Activated gamma-delta T cell treated with Interleukin-2 at 50 U/mL for 16 hours (primary cell): Measurements from ENCODE around the gene NPY2R.

Experiments
- DNase-seq: peaks from one replicate; pipeline ENCODE4 v3.0.0-alpha.2; 2020

NPY2R gene

DNA sequence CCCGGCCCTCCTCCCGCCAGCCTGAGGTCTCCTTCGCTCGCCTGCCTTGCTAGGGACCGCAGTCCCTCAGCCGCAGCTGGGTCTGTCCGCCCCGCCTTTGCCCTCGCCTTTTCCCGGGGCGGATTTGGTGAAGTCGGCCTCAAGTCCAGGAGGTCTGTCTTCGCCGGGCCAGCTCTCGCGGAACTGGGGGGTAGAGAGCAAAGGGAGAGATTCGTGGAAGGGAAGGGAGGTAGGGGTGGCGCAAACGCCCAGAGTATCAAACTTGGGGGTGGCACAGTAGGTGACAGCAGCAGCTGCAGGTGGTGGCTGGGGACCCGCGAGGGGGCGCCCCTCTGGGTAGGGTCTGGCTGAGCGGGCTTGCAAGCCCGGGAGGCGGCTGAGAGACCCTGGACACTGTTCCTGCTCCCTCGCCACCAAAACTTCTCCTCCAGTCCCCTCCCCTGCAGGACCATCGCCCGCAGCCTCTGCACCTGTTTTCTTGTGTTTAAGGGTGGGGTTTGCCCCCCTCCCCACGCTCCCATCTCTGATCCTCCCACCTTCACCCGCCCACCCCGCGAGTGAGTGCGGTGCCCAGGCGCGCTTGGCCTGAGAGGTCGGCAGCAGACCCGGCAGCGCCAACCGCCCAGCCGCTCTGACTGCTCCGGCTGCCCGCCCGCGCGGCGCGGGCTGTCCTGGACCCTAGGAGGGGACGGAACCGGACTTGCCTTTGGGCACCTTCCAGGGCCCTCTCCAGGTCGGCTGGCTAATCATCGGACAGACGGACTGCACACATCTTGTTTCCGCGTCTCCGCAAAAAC lies at the start of gene NPY2R:
TSS of gene NPY2R (plus strand) at position 379 of the 797 bp plus-strand sequence. CDS start 5,304 bp downstream, outside the sequence.
- no peak for DNase-seq

GRCh38 chr4:155161357-155161756 lies 47.1 kb upstream of the NPY2R start:
- no peak for DNase-seq

DNA sequence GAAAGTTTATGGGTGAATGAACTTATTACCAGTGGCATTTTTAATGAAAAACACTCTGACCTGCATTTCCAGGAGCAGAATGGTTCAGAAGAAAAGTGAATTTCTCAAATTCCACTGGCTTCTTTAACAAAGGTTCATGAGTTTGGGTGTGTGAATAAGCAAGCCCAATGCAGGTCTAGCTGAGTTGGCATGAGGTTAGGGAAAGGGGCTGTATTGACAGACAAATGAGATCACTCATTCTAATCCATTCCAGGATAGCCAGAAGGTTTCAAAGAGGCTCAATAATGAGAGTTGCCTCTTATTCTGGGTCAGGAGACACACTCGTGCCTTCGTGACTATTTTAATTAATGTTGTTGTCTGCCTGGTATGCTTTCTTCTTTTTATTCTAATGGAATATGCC lies 43.7 kb upstream of the NPY2R start:
- DNase-seq: no peak

GRCh38 chr4:155170569-155170968 lies 37.9 kb upstream of the NPY2R start:
- no peak for DNase-seq

DNA sequence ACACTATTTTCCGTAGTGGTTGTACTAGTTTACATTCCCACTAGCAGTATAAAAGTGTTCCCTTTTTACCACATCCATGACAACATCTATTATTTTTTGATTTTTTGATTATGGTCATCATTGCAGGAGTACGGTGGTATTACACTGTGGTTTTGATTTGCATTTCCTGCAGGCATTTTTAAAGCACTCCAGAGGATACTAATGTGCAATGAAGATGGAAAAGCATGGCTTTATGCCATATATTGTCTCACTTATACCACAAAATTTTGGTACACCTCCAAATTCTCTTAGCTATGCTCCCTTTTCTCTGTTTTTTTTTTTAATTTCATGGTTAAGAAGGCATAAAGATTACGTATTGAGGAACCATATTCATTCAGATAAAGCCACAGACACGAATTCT lies 35.1 kb upstream of the NPY2R start:
- DNase-seq: no peak

DNA sequence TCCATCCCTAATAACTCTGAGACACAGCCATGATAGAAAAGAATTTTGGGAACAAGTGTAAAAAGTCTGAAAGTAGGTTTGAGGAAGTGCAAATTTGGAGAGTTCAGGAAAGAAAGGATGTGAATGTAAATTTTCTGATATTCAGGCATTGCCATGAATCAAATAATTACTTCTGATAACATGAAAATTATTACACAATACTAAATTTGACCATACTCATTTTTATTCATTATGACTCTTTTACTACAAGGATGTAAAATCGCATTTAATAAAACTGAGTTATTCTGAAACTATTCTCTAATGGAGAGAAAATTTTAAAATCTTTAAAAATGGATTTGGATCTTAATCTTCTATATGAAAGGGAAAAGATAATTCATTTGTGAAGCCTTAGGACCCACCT lies 33.8 kb upstream of the NPY2R start:
- no peak for DNase-seq

DNA sequence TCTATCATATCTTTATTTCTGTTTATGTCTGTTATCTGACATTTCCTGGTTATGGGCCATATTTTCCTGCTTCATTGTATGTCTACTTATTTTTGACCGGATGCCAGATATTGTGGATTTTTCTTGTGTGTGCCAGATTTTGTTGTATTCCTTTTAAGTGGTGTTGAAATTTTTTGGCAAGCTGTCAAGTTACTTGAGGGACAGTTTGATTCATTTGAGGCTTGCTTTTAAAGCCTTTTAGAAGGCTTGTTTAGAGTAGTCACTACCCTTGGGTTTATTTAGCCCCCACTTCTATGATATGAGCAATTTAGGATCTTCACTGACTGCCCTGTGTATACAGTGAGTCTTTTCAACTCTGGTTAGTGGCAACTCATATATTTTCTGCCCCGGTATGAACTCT lies 29.2 kb upstream of the NPY2R start:
- no peak for DNase-seq

DNA sequence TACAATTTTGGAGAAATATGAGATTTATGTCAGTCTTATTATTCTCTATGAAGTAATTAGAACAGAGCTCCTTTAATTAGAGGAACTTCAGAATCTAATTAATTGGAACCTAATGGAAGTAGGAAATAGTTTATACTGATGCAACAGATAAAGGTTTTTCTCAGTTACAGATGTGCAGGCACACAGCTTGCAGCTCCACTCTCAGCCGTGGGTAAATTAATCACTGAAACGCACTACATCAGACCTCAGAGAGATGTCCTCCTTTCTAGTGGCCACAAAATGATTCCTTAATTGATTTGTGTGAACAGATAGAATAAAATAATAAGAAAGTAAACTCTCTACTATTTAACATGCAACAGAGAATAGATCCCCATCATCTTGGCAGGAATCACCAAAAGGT lies 21.5 kb upstream of the NPY2R start:
- DNase-seq: no peak

- DNase-seq: no peak
Observed at GRCh38 chr4:155187989-155188388, 20.4 kb upstream of the NPY2R start.

GRCh38 chr4:155190099-155190498 lies 18.3 kb upstream of the NPY2R start:
- no peak for DNase-seq

GRCh38 chr4:155197757-155198156 lies 10.7 kb upstream of the NPY2R start:
- no peak for DNase-seq

DNA sequence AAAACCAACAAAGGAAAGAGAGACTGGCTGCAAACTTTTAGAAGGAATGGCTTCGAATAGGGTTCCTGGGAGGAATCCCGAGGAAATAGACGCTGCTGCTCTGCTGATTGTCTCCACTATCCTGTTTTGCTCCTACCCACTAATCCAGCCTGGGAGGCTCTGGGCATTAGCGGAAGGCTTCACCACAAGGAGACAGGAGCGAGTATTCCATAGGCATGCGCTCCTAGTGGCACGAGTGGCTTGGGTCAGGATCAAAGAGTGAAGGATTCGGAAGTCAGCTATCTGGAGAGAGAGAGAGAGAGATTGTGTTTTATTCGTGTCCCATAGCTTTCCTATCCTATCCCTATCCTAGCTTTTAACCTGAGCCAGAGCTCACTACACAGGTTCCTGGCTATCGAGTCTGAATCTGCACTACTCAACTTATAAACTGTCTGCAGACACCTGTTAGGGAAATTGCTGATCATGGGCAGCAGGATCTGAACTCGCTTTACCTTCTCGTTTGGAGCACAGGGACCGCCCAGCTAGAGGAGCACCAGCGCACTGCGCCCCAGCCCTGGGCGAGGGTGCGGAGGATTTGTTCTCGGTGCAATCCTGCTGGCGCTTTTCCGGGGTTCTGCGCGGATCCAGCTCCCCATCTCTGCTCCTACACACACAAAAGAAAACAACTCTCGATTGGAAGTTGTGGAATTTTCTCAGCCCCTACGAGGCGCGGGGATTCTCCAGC lies 740 bp upstream of the NPY2R start:
- no peak for DNase-seq

- DNase-seq: no peak
Observed at GRCh38 chr4:155220025-155220424, 11.6 kb downstream of the NPY2R start.

- DNase-seq: no peak
Observed at GRCh38 chr4:155227131-155227530, 18.7 kb downstream of the NPY2R start.

DNA sequence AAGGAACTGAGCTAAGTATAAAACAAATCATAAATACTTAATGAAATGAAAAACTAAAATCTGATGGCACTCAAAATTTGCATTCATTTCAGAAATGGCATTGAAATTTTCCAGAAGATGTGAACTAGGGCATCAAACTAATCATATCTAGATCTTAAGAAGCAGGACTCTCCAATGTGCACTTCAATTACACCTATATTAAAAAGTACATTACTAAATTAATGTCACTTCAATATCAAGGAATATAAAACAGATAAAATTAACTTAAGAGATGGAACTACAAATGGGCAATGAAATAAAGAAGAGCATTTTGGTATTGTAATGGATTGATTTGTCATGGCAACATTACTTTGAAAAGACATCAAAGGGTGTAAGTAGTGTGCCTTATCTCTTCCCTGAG lies 20.3 kb downstream of the NPY2R start:
- DNase-seq: no peak

DNA sequence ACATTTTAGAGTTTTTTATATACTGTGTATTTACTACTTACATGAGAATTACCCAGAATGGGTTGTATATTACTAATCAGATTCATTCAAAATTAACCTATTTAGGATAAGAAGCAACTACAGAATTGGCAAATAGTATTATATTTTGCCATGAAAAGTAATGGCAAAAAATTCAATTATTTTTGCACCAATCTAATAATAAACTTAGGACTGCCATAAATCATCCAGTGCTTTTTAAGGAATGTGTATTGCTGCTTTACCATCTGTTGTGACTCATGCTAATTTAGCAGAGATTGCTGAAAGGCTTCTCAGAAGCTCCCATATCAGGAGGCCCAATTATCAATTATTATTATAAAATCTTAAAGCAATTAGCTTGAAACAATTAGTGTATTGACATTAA lies 24.0 kb downstream of the NPY2R start:
- DNase-seq: no peak

DNA sequence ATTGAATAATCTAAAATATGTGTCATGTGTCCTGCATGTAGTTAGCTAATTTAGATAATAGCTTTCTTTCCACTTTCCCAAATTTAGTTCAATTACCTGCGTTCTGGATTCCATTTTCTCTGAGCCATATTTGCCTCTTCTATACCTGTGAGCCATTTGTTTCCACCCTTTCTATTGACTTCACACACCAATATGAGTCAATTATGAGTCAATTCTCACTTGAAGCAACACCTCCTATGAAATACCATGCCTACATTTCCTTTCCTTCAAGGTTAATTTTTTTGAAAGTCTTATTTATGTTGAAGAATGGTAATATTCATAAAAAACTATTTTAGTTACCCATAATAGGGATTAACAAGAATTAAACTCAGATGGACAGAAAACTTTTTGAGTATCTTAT lies 25.8 kb downstream of the NPY2R start:
- no peak for DNase-seq

DNA sequence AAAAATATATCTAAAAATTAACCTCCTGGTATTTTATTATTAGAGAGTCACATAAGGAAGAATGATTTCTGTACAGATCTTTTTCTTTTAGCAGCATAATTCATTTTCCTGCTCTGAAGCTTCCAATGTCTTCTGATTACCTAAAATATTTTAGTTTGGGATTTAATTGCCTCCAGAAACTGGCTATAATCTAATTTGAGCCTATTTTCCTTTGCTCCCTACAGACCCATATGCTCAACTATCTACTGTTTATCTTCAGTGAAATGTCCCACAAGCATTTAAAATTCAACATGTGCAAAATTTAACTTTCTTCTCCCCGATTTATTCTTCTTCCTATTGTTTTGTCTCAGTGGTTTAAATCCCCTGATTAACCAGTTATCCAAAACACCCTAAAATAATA lies 29.1 kb downstream of the NPY2R start:
- no peak for DNase-seq

GRCh38 chr4:155241225-155241624 lies 32.8 kb downstream of the NPY2R start:
- no peak for DNase-seq

- no peak for DNase-seq
Observed at GRCh38 chr4:155241664-155242063, 33.2 kb downstream of the NPY2R start.

- no peak for DNase-seq
Observed at GRCh38 chr4:155245105-155245504, 36.7 kb downstream of the NPY2R start.

DNA sequence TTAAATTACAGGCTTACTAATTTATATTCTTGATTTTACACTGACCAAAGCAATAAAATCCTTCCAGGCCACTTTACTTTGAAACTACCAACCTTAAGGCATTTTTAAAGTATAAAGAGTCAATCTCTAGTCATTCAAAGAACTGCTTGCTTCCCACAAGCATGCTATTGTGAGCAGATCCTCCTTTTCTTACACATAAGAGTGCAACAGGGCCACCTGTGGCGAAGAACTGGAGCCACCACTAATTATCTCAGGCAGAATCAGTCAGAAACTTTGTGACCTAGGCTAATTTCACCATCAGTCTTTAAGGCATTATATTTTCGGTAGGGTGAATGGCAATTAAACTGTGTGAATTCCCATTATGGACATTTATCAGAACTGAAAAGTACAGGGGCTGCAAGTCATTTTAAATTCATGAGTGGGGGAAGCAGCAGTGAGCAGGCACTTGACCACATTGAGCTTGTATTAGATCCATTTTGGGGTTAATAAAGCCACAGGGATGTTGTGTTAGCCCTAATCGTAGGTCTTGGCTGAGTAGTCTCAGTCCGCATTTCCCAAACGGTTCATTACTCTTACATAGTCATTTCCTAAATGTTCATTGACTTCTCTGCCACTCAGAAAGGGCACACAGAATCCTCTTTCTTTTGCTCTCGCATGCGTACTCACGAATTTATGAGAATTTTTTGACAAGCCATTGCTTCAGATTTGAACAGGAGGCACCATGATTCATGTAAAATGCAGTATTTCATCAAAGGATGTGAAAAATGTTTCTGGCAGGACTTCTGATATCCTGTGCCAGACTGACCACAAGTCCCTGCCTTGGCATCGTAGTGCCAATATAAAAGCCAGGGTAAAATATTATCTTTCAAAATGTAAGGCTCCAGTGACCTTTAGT lies 39.8 kb downstream of the NPY2R start:
- no peak for DNase-seq

DNA sequence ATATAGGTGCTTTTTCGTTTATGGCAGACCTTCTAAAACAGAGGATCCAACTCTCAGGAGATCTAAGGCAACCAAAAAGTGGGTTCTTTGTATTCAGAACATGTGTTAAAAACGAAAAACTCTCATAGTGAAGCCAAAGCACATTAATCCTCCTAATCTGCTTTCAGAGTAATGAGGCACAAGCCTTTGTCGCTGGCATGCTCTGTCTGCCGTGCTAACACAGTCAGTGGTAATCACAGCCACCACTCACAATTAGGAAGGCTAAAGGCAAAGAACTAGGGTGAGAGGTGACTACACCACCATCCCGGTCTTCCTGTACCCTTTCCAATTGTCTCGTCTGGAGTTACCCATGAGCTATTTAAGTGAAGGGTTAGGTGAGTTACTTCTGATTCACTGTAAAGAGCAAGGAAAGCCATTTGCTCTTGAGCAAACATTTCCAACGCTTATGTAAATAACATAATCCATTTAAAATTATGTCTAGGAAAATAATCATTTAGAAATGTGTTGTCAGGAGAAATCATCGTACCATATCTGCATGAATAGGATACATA lies 40.7 kb downstream of the NPY2R start:
- DNase-seq: no peak
